SU-DHL-6 (cell line): ENCODE results near the gene CFAP45.

Source experiments
- CTCF ChIP-seq: fragments of 200-600 bp; sonication (generic); IDR thresholded peaks from one replicate; pipeline ENCODE4 v1.5.1; 2017; ENCODE audit warnings: antibody characterized with exemption, mild to moderate bottlenecking, low read length, moderate library complexity; ENCODE audit not compliant: insufficient read depth, poor library complexity, severe bottlenecking
- EZH2phosphoT487 ChIP-seq: fragments of 200-600 bp; sonication (generic), shearing (Covaris generic); conservative IDR thresholded peaks from 2 replicates; pipeline ENCODE4 v1.6.1; 2018; ENCODE audit warnings: mild to moderate bottlenecking, antibody characterized with exemption, low read length, moderate library complexity, mixed read lengths

- TF ChIP-seq CTCF (no peak), EZH2phosphoT487 (no peak)
These were observed 46.4 kb downstream of the CFAP45 start for GRCh38 chr1:159853417-159854115.
